NCI-H524 treated with DMSO at 0.1 percent for 48 hours (cell line): ENCODE data around the gene KCND3.
A peak's percentile ranks its signal among the peaks of the same experiment; 100 is the strongest.

Experiments used
- DNase-seq: peaks from one replicate; lab custom pipeline; 2025; lab: John Stamatoyannopoulos, UW

Gene KCND3

GRCh38 chr1:111989531-111990025 is at the start of gene KCND3:
KCND3 (minus strand) TSS chr1:111989668.
- no peak for DNase-seq

- DNase-seq = no peak
These were observed 44.8 kb upstream of the KCND3 start for GRCh38 chr1:112034277-112034676.

GRCh38 chr1:112033439-112034120 is 44.1 kb upstream of the KCND3 start:
- no peak for DNase-seq

- DNase-seq = no peak
These were observed 40.7 kb upstream of the KCND3 start for GRCh38 chr1:112030157-112030556.

GRCh38 chr1:112027696-112028095 is 38.2 kb upstream of the KCND3 start:
- DNase-seq = peak; percentile 48

GRCh38 chr1:112026501-112026900 is 37.0 kb upstream of the KCND3 start:
- DNase-seq = no peak

- DNase-seq = no peak
These were observed 36.5 kb upstream of the KCND3 start for GRCh38 chr1:112026016-112026415.

GRCh38 chr1:112021263-112021662 is 31.8 kb upstream of the KCND3 start:
- no peak for DNase-seq

- no peak for DNase-seq
These were observed 27.7 kb upstream of the KCND3 start for GRCh38 chr1:112017183-112017582.

- no peak for DNase-seq
These were observed 23.4 kb upstream of the KCND3 start for GRCh38 chr1:112012823-112013222.

- no peak for DNase-seq
These were observed 21.7 kb upstream of the KCND3 start for GRCh38 chr1:112011202-112011601.

- no peak for DNase-seq
These were observed 17.7 kb upstream of the KCND3 start for GRCh38 chr1:112007169-112007568.

- no peak for DNase-seq
These were observed 17.1 kb upstream of the KCND3 start for GRCh38 chr1:112006416-112007025.

- no peak for DNase-seq
These were observed 14.6 kb upstream of the KCND3 start for GRCh38 chr1:112004076-112004475.

- no peak for DNase-seq
These were observed 13.0 kb upstream of the KCND3 start for GRCh38 chr1:112002514-112002913.

GRCh38 chr1:112001436-112001835 is 12.0 kb upstream of the KCND3 start:
- DNase-seq = no peak

- DNase-seq = no peak
These were observed 10.6 kb upstream of the KCND3 start for GRCh38 chr1:112000048-112000447.

- DNase-seq = no peak
These were observed 8.9 kb upstream of the KCND3 start for GRCh38 chr1:111998332-111998731.

GRCh38 chr1:111992476-111992875 is 3.0 kb upstream of the KCND3 start:
- DNase-seq = no peak

- peak; percentile 53 for DNase-seq
These were observed 1.6 kb upstream of the KCND3 start for GRCh38 chr1:111990878-111991718.

- no peak for DNase-seq
These were observed 784 bp upstream of the KCND3 start for GRCh38 chr1:111990026-111990877.
